SH-SY5Y (cell line): ENCODE results near the gene RASSF1.

Experiments used
- GATA2 ChIP-seq: IDR thresholded peaks from 2 replicates; pipeline ENCODE4 v1.6.1; 2011; ENCODE audit warnings: mild to moderate bottlenecking, low read depth, low read length
- GATA3 ChIP-seq: IDR thresholded peaks from 2 replicates; pipeline ENCODE4 v1.6.1; 2011; ENCODE audit warnings: low read depth, mild to moderate bottlenecking, low read length, moderate library complexity

- TF ChIP-seq GATA2 (no peak), GATA3 (no peak)
Measured at GRCh38 chr3:50303013-50303815, 37.4 kb downstream of the RASSF1 start, which contains the start of gene HYAL1.
